Tibial nerve (tissue), 3 donors: ENCODE data around the gene MTSS2.

ENCODE experiments used
- CTCF ChIP-seq, 5 experiments: fragments of 200-600 bp in 3 of 5; fragments of 450-650 bp in 2 of 5; sonication (generic) in 3 of 5; IDR thresholded peaks; one replicate each; pipeline ENCODE4 v1.5.1; 2016 to 2019; ENCODE audit warnings: antibody characterized with exemption in 5 of 5, mild to moderate bottlenecking in 3 of 5, moderate library complexity in 2 of 5
- POLR2A ChIP-seq, 2 donors: fragments of 450-650 bp; IDR thresholded peaks; one replicate each; pipeline ENCODE4 v1.6.1; 2017; ENCODE audit warnings: antibody characterized with exemption in 2 of 2, mild to moderate bottlenecking in 2 of 2, moderate library complexity in 2 of 2

- TF ChIP-seq POLR2A (IDR thresholded peaks at IDR 0.05), result no peak
- TF ChIP-seq CTCF (IDR thresholded peaks at IDR 0.05), result no peak
Measured at GRCh38 chr16:70651524-70651923, 34.3 kb downstream of the MTSS2 start.
